ENCODE data around the gene GALNT14.

The GALNT14 gene

DNA sequence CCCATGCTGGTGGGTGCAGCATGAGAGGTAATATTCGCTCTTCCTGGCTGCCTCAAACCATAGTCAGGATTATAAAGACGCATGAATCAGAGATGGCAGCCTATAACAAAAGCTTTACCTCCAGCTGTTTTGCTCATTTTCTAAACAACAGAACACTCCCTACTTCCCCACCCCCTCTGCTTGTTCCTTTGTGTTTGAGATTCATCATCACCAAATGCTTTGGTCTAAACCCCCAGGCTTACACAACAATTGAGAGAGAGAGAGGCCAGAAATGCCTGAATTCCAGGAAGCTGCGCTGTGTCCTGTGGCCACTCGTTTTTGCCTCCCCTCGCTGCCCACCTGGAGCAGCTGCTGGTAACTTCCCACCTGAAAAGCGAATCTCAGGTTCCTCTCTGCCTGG is 252.2 kb downstream of the GALNT14 start:
- no peak for DNase-seq (ENCODE audit: low spot score)

DNA sequence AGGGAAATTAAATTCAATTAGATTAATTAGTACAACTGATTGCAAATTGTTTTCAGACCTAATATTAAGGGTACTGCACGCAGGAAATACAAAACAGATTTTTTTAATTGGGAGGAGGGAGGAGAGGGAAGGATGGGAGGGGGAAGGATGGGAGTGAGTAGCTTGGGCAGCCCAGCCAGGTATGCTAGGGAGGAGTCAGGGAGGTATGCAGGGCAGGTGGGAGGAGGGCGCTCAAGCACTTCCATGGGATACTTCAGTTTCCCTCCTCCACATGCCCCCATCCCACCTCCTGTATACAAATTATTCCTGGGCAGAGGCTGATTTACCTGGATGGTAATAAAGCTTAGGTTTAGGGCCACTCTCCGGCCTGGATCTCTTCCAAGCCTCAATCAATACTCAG is 254.4 kb downstream of the GALNT14 start:
- no peak for DNase-seq (ENCODE audit: low spot score)

DNA sequence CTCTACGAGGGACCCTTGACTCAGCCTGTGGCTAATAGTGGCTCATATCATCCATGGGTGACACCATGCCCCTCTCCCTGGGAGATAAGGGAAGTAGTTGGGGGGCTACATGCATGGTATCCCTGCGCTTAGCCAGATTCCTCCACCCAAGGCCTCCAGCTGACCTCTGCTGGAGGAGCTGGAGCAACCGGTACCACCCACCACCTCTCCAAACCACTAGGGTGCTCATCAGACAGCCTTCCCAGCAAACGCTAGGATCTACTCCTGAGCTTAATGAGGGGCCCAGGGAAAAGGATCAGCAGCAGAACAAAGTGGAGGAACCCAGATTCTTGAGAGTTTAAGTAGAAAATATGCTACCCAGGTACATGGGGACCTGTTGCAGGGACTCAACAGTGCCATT is 255.1 kb downstream of the GALNT14 start:
- DNase-seq (ENCODE audit: low spot score) = no peak

DNA sequence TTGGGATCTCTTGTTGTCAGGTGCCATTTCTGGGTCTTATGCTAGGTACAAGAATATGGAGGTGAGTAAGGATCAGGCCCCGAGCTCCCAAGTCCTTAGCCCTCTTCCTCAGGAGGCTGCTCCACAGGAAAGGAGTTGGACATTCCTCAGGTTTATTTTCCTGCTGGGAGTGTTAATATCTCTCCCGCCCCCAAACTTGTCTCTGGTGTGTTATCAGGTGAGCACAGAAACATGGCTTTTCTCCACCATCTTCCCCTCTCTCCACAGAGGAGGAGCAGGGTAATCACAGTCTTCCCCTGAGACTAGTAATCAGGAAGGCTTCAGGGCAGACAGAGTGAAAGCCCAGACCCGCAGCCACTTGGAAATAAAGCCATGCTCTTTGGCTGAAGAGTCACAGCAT is 257.7 kb downstream of the GALNT14 start:
- no peak for DNase-seq (ENCODE audit: low spot score)

DNA sequence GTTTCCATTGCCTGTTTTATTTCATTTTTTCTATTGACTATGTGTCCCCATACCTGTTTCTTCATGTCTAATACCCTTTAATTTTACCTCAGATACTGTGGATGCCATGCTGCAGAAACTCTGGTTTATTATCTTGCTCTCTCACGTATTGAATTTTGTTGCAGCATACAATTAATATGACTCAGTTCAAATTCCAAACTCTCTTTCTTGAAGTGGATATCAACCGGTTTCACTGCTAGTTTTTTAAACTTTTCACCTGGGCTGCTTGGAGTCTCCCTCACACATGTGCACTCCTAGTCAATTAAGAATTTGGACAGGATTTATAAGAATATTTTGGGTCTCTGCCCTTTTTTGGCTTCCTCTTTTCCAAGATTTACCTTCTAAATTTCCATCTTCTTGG is 260.4 kb downstream of the GALNT14 start:
- no peak for DNase-seq (ENCODE audit: low spot score)

DNA sequence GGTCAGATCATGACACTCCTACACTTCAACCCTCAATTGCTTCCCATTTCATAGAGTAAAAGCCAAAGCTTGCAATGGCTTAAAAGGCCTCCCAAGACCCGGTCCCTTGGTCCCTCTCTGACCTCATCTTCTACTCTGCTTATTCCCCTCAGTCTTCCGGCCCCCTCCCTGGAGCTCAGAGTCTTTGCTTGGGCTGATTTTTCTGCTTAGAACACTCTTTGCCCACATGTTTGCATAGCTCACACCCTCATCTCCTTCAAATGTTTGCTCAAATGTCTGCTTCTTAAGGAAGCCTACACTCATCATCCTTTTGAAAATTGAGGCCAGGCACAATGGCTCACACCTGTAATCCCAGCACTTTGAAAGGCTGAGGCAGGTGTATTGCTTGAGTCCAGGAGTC is 265.4 kb downstream of the GALNT14 start:
- DNase-seq (ENCODE audit: low spot score) = no peak

DNA sequence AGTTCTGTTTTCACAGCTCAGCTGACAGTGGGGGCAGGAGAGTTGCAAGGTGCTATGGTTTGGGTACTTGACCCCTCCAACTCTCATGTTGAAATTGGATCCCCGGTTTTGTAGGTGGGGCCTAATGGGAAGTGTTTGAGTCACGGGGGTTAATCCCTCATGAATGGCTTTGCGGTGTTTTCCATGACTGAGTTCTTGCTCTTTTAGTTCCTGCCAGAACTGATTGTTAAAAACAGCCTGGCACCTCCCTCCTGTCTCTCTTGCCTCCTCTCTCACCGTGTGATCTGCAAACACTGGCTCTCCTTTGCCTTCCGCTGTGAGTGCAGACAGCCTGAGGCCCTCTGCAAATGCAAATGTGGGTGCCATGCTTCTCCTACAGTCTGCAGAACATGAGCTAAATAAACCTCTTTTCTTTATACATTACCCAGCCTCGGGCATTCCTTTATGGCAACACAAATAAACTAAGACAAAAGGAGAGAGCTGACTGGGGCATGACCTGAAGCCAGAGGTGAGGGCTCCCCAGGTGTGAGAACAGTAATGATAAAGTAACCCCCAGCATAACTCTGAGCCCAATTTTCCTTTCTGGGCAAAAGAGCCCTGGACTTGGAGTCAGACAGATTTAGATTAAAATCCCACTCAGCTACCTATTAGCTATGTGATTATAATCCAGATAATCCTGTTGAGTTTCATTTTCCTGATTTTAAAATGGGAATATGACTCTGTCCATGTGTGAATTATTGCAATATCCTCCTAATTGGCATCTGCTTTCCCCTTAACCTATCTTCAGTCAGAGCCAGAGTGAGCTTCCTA is 266.1 kb downstream of the GALNT14 start:
- DNase-seq (ENCODE audit: low spot score) = no peak

DNA sequence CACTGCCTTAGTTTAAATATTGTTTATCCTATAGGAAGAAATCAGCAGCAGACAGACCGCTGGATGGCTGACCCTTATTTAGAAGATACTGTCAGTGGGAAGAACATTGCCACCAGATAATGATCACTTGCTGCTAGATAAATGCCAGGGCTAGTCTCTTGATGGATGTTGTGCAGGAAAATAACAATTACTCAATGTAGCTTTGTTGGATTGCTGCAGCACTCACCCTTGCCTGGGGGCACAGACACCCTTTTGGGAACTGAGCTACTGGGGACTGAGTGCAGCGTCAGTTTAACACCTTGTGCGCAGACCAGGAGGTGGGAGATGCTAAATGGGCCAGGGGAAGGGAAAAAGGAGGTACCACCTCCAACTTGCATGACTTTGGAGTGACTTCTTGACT is 266.8 kb downstream of the GALNT14 start:
- no peak for DNase-seq (ENCODE audit: low spot score)

DNA sequence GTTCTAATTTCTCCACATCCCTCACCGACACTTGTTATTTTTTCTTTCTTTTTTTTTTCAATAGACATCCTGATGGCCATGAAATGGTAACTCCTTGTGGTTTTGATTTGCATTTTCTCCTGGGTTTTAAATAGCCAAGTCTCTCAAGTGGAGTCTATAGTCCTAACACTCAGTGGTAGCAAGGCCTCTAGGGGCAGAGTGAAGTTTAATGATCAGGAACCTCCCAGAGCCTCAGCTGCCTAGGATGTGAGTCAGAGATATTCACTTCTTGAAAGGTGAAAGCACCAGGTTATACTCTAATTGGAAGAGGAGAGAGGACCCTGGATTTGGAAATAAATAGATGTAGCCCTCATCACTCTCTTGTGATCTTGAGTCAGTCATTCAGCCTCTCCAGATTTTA is 268.3 kb downstream of the GALNT14 start:
- DNase-seq (ENCODE audit: low spot score) = no peak

DNA sequence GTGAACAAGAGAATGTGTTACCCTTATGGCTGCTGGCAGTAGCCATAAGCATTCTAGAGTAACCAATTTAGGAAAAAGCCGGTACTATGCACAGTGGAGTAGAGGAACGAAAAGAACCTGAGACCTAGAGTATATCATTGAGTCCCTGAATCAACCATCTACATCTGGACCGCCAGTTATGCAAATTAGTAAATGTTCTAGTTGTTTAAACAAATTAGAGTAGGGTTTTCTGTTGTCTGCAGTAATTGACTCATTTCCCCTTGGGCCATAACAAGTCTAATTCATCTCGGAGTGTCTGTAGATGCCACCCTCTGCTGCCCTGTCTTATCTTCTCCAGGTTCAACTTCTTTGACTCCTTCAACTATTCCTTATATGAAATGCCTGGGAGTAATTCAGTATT is 270.9 kb downstream of the GALNT14 start:
- DNase-seq (ENCODE audit: low spot score) = no peak

DNA sequence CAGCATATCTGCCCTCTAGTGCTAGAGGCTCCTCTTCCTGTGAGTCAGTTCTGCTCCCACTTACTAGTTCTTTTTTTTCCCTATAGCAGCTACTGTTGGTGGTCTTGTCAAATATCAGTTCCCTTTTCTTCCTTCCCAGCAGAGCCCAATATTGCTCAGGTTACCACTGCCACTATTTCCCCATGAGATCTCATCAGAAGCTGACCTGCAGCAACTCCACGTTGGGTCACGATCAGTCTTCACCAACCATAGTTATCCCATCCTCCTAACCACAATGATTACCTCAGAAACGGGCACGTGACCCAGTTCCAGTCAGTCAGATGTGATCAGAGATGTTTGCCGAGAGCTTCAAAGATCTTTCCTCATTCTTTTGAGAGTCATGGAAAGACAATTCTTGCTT is 271.3 kb downstream of the GALNT14 start:
- no peak for DNase-seq (ENCODE audit: low spot score)

DNA sequence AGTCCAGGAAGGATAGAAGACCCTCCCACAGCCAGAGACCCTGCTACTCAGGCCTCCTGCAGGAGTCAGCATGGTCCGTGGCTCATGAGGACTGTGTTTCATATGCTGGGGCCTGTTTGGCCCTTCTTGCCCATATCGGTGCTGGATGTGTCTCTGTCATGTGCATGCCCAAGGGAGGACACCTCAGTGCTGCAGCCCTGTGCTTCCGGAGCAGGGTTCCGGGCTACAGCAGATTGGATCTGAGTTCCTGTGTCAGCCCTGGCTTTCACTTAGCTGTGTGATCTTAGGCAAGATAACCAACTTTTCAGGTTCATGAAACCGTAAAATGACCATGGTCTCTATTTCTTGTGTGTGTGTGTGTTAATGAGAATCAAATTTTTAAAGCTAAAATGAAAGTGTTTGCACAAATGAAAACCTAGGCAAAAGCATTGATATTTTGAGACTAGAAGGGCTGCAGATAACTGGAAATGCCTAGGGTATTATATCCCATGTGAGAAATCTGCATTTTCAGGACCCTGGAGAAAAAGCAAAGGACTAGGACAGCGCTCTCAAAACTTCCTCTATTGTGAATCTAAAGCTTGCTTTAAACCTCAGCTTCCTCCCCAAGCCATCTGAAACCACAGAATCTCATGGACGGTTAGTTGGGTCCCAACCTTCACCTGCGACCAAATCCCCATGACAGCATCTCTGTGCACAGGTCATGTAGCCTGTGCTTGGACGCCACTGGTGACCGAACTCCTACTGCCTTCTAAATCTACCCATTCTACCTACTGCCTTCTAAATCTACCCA is 272.2 kb downstream of the GALNT14 start:
- no peak for DNase-seq (ENCODE audit: low spot score)

DNA sequence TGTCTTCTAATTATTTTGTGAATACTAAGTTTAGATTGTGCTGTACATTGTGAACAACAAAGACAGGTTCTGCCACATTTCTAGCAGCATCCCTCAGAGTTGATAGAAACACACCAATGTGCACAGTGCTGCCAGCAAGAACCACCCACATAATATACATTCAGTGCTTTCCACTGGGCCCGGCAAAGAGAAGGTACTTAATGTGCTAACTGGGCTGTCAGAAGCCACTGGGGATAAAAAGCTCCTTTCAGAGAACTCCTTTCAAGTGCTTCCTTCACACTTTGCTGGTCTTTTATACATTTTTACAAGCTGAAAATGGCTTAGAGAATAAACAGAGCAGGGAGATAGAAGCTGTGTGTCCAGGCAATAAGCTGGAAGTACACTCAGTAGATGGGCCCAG is 273.0 kb downstream of the GALNT14 start:
- DNase-seq (ENCODE audit: low spot score) = no peak

DNA sequence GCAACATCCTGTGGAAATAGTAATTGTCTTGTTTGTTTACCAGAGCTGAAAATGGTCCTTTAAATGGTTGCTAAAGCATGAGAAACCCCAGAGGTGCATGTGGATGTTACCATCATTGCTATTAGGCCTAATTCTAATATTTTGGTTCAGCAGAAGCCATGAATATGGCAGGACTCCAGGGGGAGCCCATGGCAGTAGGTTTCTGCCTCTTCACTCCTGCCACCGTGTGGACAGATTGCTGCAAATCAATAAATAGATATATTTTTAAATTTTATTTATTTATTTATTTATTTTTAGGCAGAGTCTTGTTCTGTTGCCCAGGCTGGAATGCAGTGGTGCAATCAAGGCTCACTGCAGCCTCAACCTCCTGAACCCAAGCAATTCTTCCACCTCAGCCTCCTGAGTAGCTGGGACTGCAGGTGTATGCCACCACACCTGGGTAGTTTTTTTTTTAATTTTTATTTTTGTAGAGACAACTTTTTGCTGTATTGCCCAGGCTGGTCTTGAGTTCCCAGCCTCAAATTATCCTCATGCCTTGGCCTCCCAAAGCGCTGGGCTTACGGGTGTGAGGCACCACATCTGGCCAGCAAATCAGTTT is 276.1 kb downstream of the GALNT14 start:
- DNase-seq (ENCODE audit: low spot score) = peak; percentile 32

DNA sequence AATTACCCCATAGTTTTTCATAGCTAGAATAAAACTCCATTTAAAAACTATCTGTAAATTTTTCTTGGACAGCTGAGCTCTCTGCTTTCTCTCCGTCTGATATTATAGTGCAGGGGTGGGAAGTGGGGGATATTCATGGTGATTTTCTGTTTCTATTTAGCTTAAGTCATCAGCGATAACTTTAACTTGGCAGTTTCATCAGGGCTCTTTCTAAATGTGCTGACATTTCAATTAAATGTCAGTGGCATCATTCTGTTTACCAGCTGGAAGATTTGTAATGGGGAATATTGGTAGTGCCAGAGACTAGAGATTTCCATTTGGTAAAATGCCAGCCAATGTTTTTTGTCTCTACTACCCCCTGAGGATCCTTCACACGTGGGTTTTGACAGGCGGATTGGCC is 277.5 kb downstream of the GALNT14 start:
- no peak for DNase-seq (ENCODE audit: low spot score)

Measured in CD4-positive, alpha-beta T cell treated with Interleukin-15 for 4 hours (primary cell).